Activated CD8-positive, alpha-beta T cell treated with anti-CD3 and anti-CD28 coated beads for 36 hours (primary cell): ENCODE measurements around the gene ANKFY1. TPM values are rescaled to one million over a fixed set of nuclear protein-coding genes. Genes with fewer than 3 reads are reported as not detected.

Source experiments
- ATAC-seq: fragments of 200-7000 bp; cut with Tn5 transposase; one replicate; pipeline ENCODE4 v1.10.0; 2021; ENCODE audit warnings: mild to moderate bottlenecking, moderate library complexity
- CTCF ChIA-PET: fragments of 350-600 bp; sonication (Branson Sonifier 250); formaldehyde crosslinking; loops from one replicate; lab custom pipeline; 2021; ENCODE audit warnings: antibody characterized with exemption; lab: Charles Lee
- POLR2A ChIA-PET: fragments of 350-600 bp; sonication (Branson Sonifier 250); formaldehyde crosslinking; loops from one replicate; lab custom pipeline; 2021; ENCODE audit warnings: antibody characterized with exemption; lab: Charles Lee
- DNase-seq: peaks from one replicate; pipeline ENCODE4 v3.0.0-alpha.2; 2020
- H3K27ac Mint-ChIP-seq: one replicate; pipeline ENCODE4 v1.8.0; 2021; ENCODE audit warnings: mild to moderate bottlenecking, mixed read lengths
- H3K27me3 Mint-ChIP-seq: one replicate; pipeline ENCODE4 v1.8.0; 2021; ENCODE audit warnings: mixed read lengths
- H3K36me3 Mint-ChIP-seq: one replicate; pipeline ENCODE4 v1.8.0; 2021; ENCODE audit warnings: low read depth, mixed read lengths
- H3K4me1 Mint-ChIP-seq: one replicate; pipeline ENCODE4 v1.8.0; 2021; ENCODE audit warnings: low read depth, mixed read lengths
- H3K4me3 Mint-ChIP-seq: one replicate; pipeline ENCODE4 v1.8.0; 2021; ENCODE audit warnings: mild to moderate bottlenecking, moderate library complexity, mixed read lengths
- H3K9me3 Mint-ChIP-seq: one replicate; pipeline ENCODE4 v1.8.0; 2021; ENCODE audit warnings: mixed read lengths
- CTCF ChIP-seq: fragments of 200-600 bp; IDR thresholded peaks from one replicate; pipeline ENCODE4 v1.8.0; 2022; ENCODE audit warnings: antibody characterized with exemption, mild to moderate bottlenecking
- intact Hi-C: fragments of 100-400 bp; cut with micrococcal nuclease; formaldehyde crosslinking; loops from one replicate; pipeline ENCODE4 v1.10.0; 2022
- total RNA-seq, 2 experiments: library from RNA; stranded (reverse); gene quantifications; one replicate each; pipeline ENCODE4 v1.2.3, GENCODE V29; 2021

ANKFY1 gene
- total RNA-seq, 2 experiments from 2014 or later = 46.3 to 46.8 TPM

GRCh38 chr17:4307179-4307930 is 43.6 kb upstream of the ANKFY1 start:
- Mint-ChIP-seq H3K4me3 (no peak overlapping the region), H3K9me3 (no peaks in the 10 kb centered on the region), H3K27me3 (no peaks in the 10 kb centered on the region), H3K36me3 (peaks cover 4% of the 10 kb centered on the region), H3K4me1 (peaks cover 30% of the 10 kb centered on the region), H3K27ac (peak overlapping the region; percentile 70)
- TF ChIP-seq CTCF = no peak
- DNase-seq = no peak
- POLR2A ChIA-PET = interaction anchor here (0.7 kb wide), 1 partner anchor 14 kb away, joined by 3 read pairs; no protein-coding TSS in a partner anchor
- CTCF ChIA-PET = interaction anchor here (0.7 to 1.4 kb wide), 2 partner anchors 12 to 106 kb away, joined by 3 to 4 read pairs; no protein-coding TSS in a partner anchor
- intact Hi-C loops = no loop called here
- ATAC-seq = no peak

DNA sequence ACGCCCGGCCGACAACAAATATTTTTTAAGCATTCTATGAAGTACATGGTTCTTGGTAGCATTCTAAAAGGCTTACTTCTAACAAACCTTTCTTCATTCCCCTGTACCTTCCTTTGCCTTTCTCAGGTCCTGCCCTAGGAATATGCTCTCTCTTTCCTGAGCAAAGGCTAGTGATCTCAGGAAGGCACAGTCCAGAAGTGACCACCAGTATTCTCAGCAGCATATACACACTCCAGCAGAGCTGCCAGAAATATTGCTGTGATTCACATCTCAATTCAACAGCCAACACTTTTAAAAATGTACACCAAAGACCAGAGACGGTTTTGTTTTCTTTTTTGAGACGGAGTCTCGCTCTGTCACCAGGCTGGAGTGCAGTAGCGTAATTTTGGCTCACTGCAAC is 41.4 kb upstream of the ANKFY1 start:
- no peak for DNase-seq
- ATAC-seq = no peak
- ChIA-PET POLR2A (no interaction called here), CTCF (interaction anchor here (1.0 to 2.0 kb wide), 8 partner anchors 33 to 126 kb away, joined by 3 to 6 read pairs (median 4); no protein-coding TSS in a partner anchor)
- H3K36me3 Mint-ChIP-seq = peaks cover 10% of the 10 kb centered on the region
- no peak overlapping the region for H3K27ac Mint-ChIP-seq
- no peak for TF ChIP-seq CTCF
- peaks cover 17% of the 10 kb centered on the region for H3K4me1 Mint-ChIP-seq
- intact Hi-C loops = no loop called here
- H3K9me3 Mint-ChIP-seq = no peaks in the 10 kb centered on the region
- H3K4me3 Mint-ChIP-seq = no peak overlapping the region
- H3K27me3 Mint-ChIP-seq = no peaks in the 10 kb centered on the region

- peak; percentile 74 for ATAC-seq
- CTCF ChIA-PET = interaction anchor here (0.8 to 2.7 kb wide), 19 partner anchors 12 to 126 kb away, joined by 3 to 12 read pairs (median 4); no protein-coding TSS in a partner anchor
Measured at GRCh38 chr17:4304417-4305027, 40.7 kb upstream of the ANKFY1 start.

DNA sequence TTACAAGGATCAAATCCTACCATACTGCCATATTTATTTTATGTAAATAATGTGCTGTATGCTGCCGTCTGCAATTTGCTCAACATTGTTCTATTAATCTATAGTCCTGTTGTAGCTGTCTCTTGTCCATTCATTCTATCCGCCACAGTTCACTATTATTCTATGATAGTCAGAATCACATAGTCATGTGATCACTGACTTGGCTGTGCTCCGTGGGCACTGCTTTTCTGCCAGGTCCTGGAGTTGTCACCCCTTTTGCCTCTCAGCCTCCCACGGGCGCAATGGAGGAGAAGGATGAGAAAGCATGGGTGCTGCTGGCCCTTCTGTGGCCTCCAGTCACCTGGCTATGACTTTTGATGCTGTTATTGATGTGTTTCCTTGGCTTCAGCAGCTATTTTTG is 37.3 kb upstream of the ANKFY1 start:
- H3K9me3 Mint-ChIP-seq = no peaks in the 10 kb centered on the region
- ChIA-PET POLR2A (no interaction called here), CTCF (interaction anchor here (1.0 kb wide), 1 partner anchor 120 kb away, joined by 3 read pairs; no protein-coding TSS in a partner anchor)
- no peaks in the 10 kb centered on the region for H3K27me3 Mint-ChIP-seq
- ATAC-seq (no peak), DNase-seq (no peak)
- intact Hi-C loops = no loop called here
- H3K27ac Mint-ChIP-seq = no peak overlapping the region
- H3K4me1 Mint-ChIP-seq = peaks cover 10% of the 10 kb centered on the region
- TF ChIP-seq CTCF = no peak
- H3K36me3 Mint-ChIP-seq = peaks cover 10% of the 10 kb centered on the region
- no peak overlapping the region for H3K4me3 Mint-ChIP-seq

More at GRCh38 chr17:4304417-4305027, 40.7 kb upstream of the ANKFY1 start:
- TF ChIP-seq CTCF = peak; percentile 83
- H3K27ac Mint-ChIP-seq = no peak overlapping the region
- H3K9me3 Mint-ChIP-seq = no peaks in the 10 kb centered on the region
- peaks cover 10% of the 10 kb centered on the region for H3K36me3 Mint-ChIP-seq
- no peaks in the 10 kb centered on the region for H3K27me3 Mint-ChIP-seq
- peaks cover 10% of the 10 kb centered on the region for H3K4me1 Mint-ChIP-seq
- peak; percentile 77 for DNase-seq
- POLR2A ChIA-PET = interaction anchor here (0.7 to 1.0 kb wide), 2 partner anchors 12 to 15 kb away, joined by 4 read pairs; no protein-coding TSS in a partner anchor
- no peak overlapping the region for H3K4me3 Mint-ChIP-seq
- intact Hi-C loops = no loop called here
